K562 (cell line): ENCODE results near the gene ZC3H10. TPM values are rescaled to one million over a fixed set of nuclear protein-coding genes. Genes with fewer than 3 reads are reported as not detected.

ENCODE experiments used
- MEF2D ChIP-seq: conservative IDR thresholded peaks from 2 replicates; pipeline ENCODE4 v1.6.1; 2016; ENCODE audit warnings: low read depth, missing genetic modification characterization, missing compliant biosample characterization
- PHF20 ChIP-seq: fragments of 450-650 bp; IDR thresholded peaks from 2 replicates; pipeline ENCODE4 v1.6.1; 2018; ENCODE audit not compliant: partially characterized antibody
- PYGO2 ChIP-seq: fragments of 450-650 bp; IDR thresholded peaks from 2 replicates; pipeline ENCODE4 v1.6.1; 2016; ENCODE audit warnings: mild to moderate bottlenecking, missing genetic modification characterization, moderate library complexity, missing compliant biosample characterization
- RB1 ChIP-seq: fragments of 450-650 bp; IDR thresholded peaks from 2 replicates; pipeline ENCODE4 v1.6.1; 2017; ENCODE audit warnings: low read depth, mild to moderate bottlenecking
- RUNX1 ChIP-seq: sonication (generic); IDR thresholded peaks from 2 replicates; pipeline ENCODE4 v1.6.1; 2016; ENCODE audit warnings: antibody characterized with exemption, low read depth
- THRAP3 ChIP-seq: fragments of 450-650 bp; IDR thresholded peaks from 2 replicates; pipeline ENCODE4 v1.6.1; 2016; ENCODE audit warnings: mild to moderate bottlenecking, inconsistent platforms, borderline replicate concordance
- ZC3H8 ChIP-seq: fragments of 450-650 bp; IDR thresholded peaks from 2 replicates; pipeline ENCODE4 v1.6.1; 2017
- ZEB2 ChIP-seq: fragments of 450-650 bp; IDR thresholded peaks from 2 replicates; pipeline ENCODE4 v1.6.1; 2016
- ZFPM2 ChIP-seq: fragments of 250-450 bp; sonication (Bioruptor Pico); IDR thresholded peaks from 2 replicates; pipeline ENCODE4 v1.5.1; 2022; ENCODE audit warnings: mild to moderate bottlenecking
- ZNF263 ChIP-seq: sonication (generic); formaldehyde crosslinking; IDR thresholded peaks from 2 replicates; pipeline ENCODE4 v1.8.0; 2022; ENCODE audit warnings: mild to moderate bottlenecking, missing genetic modification reagents, borderline replicate concordance
- ZNF778 ChIP-seq: fragments of 450-650 bp; formaldehyde crosslinking; IDR thresholded peaks from 2 replicates; pipeline ENCODE4 v1.4.0; 2020; ENCODE audit warnings: mild to moderate bottlenecking, moderate library complexity
- polyA plus RNA-seq, 8 experiments: library from polyadenylated mRNA; depleted of rRNA in 4 of 8; stranded (reverse) in 5 of 8; unstranded in 3 of 8; fragments of >200 nt; fragmentation: Nextera tagmentation in 2 of 8; fragmentation: Illumina TruSeq in 1 of 8; extraction: Ambion mirVana in 2 of 8; extraction: Trizol in 1 of 8; gene quantifications; 2 replicates each; pipeline versions ENCODE4 v1.2.1 to v1.2.3, GENCODE V29; 2011 to 2014; ENCODE audit warnings: inconsistent platforms in 1 of 8, missing spikeins in 1 of 8
- total RNA-seq, 7 experiments: library from RNA; depleted of rRNA in 6 of 7; stranded (reverse); fragments of >200 nt in 6 of 7; fragmentation: Illumina TruSeq in 2 of 7; extraction: Trizol in 2 of 7; gene quantifications; 2 replicates each; pipeline versions ENCODE4 v1.2.1 to v1.2.3, GENCODE V29; 2011 to 2021; ENCODE audit warnings: low replicate concordance in 1 of 7
- TF ChIP-seq, protein P1 (sequence below): sonication (generic); formaldehyde crosslinking; IDR thresholded peaks from 2 replicates; pipeline ENCODE4 v1.8.1; 2022; ENCODE audit warnings: missing genetic modification reagents
- TF ChIP-seq, protein P2 (sequence below): sonication (generic); formaldehyde crosslinking; IDR thresholded peaks from 2 replicates; pipeline ENCODE4 v1.8.1; 2023; ENCODE audit warnings: mild to moderate bottlenecking, missing genetic modification reagents, moderate library complexity
- TF ChIP-seq, protein P3 (sequence below): fragments of 450-650 bp; conservative IDR thresholded peaks from 2 replicates; pipeline ENCODE4 v1.6.1; 2016; ENCODE audit warnings: missing genetic modification characterization, low read depth, mild to moderate bottlenecking, control low read depth, missing compliant biosample characterization
- TF ChIP-seq, protein P4 (sequence below), 3 experiments: fragments of 200-800 bp in 1 of 3; sonication (Bioruptor generic) in 1 of 3; sonication (generic) in 1 of 3; formaldehyde crosslinking in 1 of 3; IDR thresholded peaks; 2 replicates each; pipeline versions ENCODE4 v1.6.1 to v1.8.0; 2016 to 2022; ENCODE audit warnings: mild to moderate bottlenecking in 2 of 3, missing compliant biosample characterization in 2 of 3, missing genetic modification characterization in 2 of 3, missing genetic modification reagents in 1 of 3
- TF ChIP-seq, protein P5 (sequence below): fragments of 450-650 bp; IDR thresholded peaks from 2 replicates; pipeline ENCODE4 v1.6.1; 2018; ENCODE audit warnings: mild to moderate bottlenecking, low read depth; ENCODE audit not compliant: partially characterized antibody

Gene ZC3H10
- total and polyA plus RNA-seq, 9 of the 15 experiments (the other 6 are each of a cell fraction or from before 2014, with no cell fraction given): 0.31 to 4.1 (median 1.6) TPM

DNA sequence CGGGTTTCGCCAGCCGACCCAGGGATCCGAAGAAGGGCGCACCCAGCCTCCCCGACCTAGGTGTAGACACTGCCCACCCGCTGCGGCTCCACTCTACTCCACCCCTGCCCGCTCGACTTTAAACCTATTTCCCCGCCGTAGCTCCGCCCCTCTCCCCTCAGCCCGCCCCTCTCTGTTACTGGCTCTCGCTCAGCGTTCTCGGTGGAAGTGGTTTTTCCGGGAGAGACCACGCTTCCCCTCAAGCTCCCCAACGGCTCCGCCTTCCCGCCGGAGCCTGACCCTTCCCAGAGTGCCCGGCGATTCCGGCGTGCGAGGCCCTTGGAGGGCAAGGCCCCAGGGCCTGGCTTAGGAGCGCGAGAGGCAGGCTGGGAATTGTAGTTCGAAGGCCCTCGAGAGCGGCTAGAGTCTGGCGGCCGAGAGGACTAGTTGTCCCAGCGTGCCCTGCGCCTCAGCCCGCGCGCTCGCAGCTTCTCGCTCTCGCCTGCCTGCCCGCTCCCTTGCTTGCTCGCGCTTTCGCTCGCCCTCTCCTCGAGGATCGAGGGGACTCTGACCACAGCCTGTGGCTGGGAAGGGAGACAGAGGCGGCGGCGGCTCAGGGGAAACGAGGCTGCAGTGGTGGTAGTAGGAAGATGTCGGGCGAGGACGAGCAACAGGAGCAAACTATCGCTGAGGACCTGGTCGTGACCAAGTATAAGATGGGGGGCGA lies 13.8 kb upstream of the ZC3H10 start, which contains the start of gene PA2G4 (continued):
- TF ChIP-seq, protein P1, sequence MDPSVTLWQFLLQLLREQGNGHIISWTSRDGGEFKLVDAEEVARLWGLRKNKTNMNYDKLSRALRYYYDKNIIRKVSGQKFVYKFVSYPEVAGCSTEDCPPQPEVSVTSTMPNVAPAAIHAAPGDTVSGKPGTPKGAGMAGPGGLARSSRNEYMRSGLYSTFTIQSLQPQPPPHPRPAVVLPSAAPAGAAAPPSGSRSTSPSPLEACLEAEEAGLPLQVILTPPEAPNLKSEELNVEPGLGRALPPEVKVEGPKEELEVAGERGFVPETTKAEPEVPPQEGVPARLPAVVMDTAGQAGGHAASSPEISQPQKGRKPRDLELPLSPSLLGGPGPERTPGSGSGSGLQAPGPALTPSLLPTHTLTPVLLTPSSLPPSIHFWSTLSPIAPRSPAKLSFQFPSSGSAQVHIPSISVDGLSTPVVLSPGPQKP (CRISPR knock-in tag): no peak
- no peak for TF ChIP-seq ZNF778 (CRISPR knock-in tag)
- TF ChIP-seq PHF20: peak; percentile 12
- TF ChIP-seq PYGO2: no peak
- TF ChIP-seq, protein P2, sequence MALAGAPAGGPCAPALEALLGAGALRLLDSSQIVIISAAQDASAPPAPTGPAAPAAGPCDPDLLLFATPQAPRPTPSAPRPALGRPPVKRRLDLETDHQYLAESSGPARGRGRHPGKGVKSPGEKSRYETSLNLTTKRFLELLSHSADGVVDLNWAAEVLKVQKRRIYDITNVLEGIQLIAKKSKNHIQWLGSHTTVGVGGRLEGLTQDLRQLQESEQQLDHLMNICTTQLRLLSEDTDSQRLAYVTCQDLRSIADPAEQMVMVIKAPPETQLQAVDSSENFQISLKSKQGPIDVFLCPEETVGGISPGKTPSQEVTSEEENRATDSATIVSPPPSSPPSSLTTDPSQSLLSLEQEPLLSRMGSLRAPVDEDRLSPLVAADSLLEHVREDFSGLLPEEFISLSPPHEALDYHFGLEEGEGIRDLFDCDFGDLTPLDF (CRISPR knock-in tag): peak; percentile 96
- peak; percentile 59; the same call in 1 of the 2 replicates for TF ChIP-seq MEF2D (tag)
- TF ChIP-seq RUNX1: 0 out of 2 replicates have a peak, but pooled peaks have one; percentile 1
- TF ChIP-seq RB1: peak; percentile 77
- TF ChIP-seq THRAP3: no peak
- TF ChIP-seq, protein P3, sequence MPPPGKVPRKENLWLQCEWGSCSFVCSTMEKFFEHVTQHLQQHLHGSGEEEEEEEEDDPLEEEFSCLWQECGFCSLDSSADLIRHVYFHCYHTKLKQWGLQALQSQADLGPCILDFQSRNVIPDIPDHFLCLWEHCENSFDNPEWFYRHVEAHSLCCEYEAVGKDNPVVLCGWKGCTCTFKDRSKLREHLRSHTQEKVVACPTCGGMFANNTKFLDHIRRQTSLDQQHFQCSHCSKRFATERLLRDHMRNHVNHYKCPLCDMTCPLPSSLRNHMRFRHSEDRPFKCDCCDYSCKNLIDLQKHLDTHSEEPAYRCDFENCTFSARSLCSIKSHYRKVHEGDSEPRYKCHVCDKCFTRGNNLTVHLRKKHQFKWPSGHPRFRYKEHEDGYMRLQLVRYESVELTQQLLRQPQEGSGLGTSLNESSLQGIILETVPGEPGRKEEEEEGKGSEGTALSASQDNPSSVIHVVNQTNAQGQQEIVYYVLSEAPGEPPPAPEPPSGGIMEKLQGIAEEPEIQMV: peak; percentile 56; the same call in 1 of the 2 replicates
- TF ChIP-seq, protein P4, sequence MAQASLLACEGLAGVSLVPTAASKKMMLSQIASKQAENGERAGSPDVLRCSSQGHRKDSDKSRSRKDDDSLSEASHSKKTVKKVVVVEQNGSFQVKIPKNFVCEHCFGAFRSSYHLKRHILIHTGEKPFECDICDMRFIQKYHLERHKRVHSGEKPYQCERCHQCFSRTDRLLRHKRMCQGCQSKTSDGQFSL (CRISPR knock-in tag; IDR thresholded peaks at IDR 0.05): no peak
- TF ChIP-seq, protein P4 (tag; IDR thresholded peaks at IDR 0.05): no peak
- TF ChIP-seq ZEB2: no peak
- TF ChIP-seq ZNF263 (CRISPR knock-in tag): no peak
- no peak for TF ChIP-seq ZFPM2 (CRISPR knock-in tag)
- TF ChIP-seq ZC3H8: no peak
- TF ChIP-seq, protein P5, sequence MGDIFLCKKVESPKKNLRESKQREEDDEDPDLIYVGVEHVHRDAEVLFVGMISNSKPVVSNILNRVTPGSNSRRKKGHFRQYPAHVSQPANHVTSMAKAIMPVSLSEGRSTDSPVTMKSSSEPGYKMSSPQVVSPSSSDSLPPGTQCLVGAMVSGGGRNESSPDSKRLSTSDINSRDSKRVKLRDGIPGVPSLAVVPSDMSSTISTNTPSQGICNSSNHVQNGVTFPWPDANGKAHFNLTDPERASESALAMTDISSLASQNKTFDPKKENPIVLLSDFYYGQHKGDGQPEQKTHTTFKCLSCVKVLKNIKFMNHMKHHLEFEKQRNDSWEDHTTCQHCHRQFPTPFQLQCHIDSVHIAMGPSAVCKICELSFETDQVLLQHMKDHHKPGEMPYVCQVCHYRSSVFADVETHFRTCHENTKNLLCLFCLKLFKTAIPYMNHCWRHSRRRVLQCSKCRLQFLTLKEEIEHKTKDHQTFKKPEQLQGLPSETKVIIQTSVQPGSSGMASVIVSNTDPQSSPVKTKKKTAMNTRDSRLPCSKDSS: no peak
